Naive thymus-derived CD8-positive, alpha-beta T cell (primary cell): ENCODE measurements around the gene LSAMP. TPM values are rescaled to one million over a fixed set of nuclear protein-coding genes. Genes with fewer than 3 reads are reported as not detected.
"Not testable (repeated sequence)": the region's sequence is repeated elsewhere in the genome, so short reads cannot be mapped to it uniquely, and the experiment has no call there.

ENCODE experiments used
- ATAC-seq, 2 donors: fragments of 150-1000 bp; cut with Tn5 transposase in 1 of 2; sonication (Bioruptor Pico), chemical (Tn5 transposase) in 1 of 2; 1 replicate in 1 of 2; 2 replicates in 1 of 2; pipeline ENCODE4 v1.10.0; 2021; ENCODE audit warnings: mild to moderate bottlenecking in 2 of 2, moderate library complexity in 2 of 2
- POLR2A ChIA-PET: fragments of 350-600 bp; sonication (Branson Sonifier 250); formaldehyde crosslinking; loops from one replicate; lab custom pipeline; 2021; ENCODE audit warnings: antibody characterized with exemption; lab: Charles Lee
- DNase-seq, 10 donors: peaks; one replicate each; pipeline versions ENCODE4 v3.0.0 to v3.0.0-alpha.2; 2020 to 2022
- H3K27ac Mint-ChIP-seq, 10 donors: one replicate each; pipeline ENCODE4 v1.8.0; 2020 to 2022; ENCODE audit warnings: mild to moderate bottlenecking in 10 of 10, mixed read lengths in 10 of 10, moderate library complexity in 4 of 10, inconsistent platforms in 1 of 10
- H3K27me3 Mint-ChIP-seq, 5 donors: one replicate each; pipeline ENCODE4 v1.8.0; 2021 to 2022; ENCODE audit warnings: mixed read lengths in 5 of 5
- H3K36me3 Mint-ChIP-seq, 3 donors: one replicate each; pipeline ENCODE4 v1.8.0; 2020 to 2022; ENCODE audit warnings: mixed read lengths in 3 of 3, mild to moderate bottlenecking in 2 of 3, inconsistent platforms in 1 of 3
- H3K4me1 Mint-ChIP-seq, 4 donors: one replicate each; pipeline ENCODE4 v1.8.0; 2021 to 2022; ENCODE audit warnings: mixed read lengths in 4 of 4
- H3K4me3 Mint-ChIP-seq, 10 donors: one replicate each; pipeline ENCODE4 v1.8.0; 2020 to 2022; ENCODE audit warnings: mild to moderate bottlenecking in 10 of 10, mixed read lengths in 10 of 10, moderate library complexity in 6 of 10, inconsistent platforms in 1 of 10
- H3K9me3 Mint-ChIP-seq, 9 donors: one replicate each; pipeline ENCODE4 v1.8.0; 2020 to 2022; ENCODE audit warnings: mixed read lengths in 9 of 9, mild to moderate bottlenecking in 3 of 9, inconsistent platforms in 1 of 9, moderate library complexity in 1 of 9
- polyA plus RNA-seq, 3 donors: library from polyadenylated mRNA; unstranded; fragments of 300-500 nt; fragmentation: Illumina TruSeq; gene quantifications; one replicate each; pipeline ENCODE4 v1.2.3, GENCODE V29; 2021
- total RNA-seq, 8 experiments: library from RNA in 2 of 8; stranded (reverse) in 2 of 8; gene quantifications; one replicate each; pipeline ENCODE4 v1.2.3 and lab custom pipeline; 2021 to 2026

LSAMP gene
- total and polyA plus RNA-seq, 5 experiments from 2014 or later, result not detected

- DNase-seq, result no peak
- Mint-ChIP-seq H3K27me3 (peaks cover 0 to 3% (median 0%) of the 10 kb centered on the region in 5 donors), H3K36me3 (no peaks in the 10 kb centered on the region), H3K27ac (no peak overlapping the region), H3K9me3 (peaks cover 0 to 9% (median 0%) of the 10 kb centered on the region in 9 donors), H3K4me3 (no peak overlapping the region), H3K4me1 (no peaks in the 10 kb centered on the region)
- POLR2A ChIA-PET, result no interaction called here
- ATAC-seq, result no peak
These were observed 367.7 kb downstream of the LSAMP start for GRCh38 chr3:116077557-116077956.

GRCh38 chr3:116077059-116077458 lies 368.2 kb downstream of the LSAMP start:
- no peak for ATAC-seq
- peaks cover 0 to 3% (median 0%) of the 10 kb centered on the region in 5 donors for H3K27me3 Mint-ChIP-seq
- no peaks in the 10 kb centered on the region for H3K36me3 Mint-ChIP-seq
- POLR2A ChIA-PET, result no interaction called here
- H3K4me1 Mint-ChIP-seq, result no peaks in the 10 kb centered on the region
- H3K9me3 Mint-ChIP-seq, result peaks cover 0 to 9% (median 0%) of the 10 kb centered on the region in 9 donors
- no peak overlapping the region for H3K4me3 Mint-ChIP-seq
- no peak overlapping the region for H3K27ac Mint-ChIP-seq
- DNase-seq, result no peak

GRCh38 chr3:116070516-116071278 lies 374.6 kb downstream of the LSAMP start:
- H3K27ac Mint-ChIP-seq, DNase-seq, ATAC-seq, H3K36me3 Mint-ChIP-seq, H3K9me3 Mint-ChIP-seq, H3K27me3 Mint-ChIP-seq, H3K4me3 Mint-ChIP-seq, H3K4me1 Mint-ChIP-seq, POLR2A ChIA-PET: not testable (repeated sequence)

- H3K4me3 Mint-ChIP-seq, result no peak overlapping the region
- DNase-seq, result no peak
These were observed 375.2 kb downstream of the LSAMP start for GRCh38 chr3:116070061-116070460.

GRCh38 chr3:116069024-116069423 lies 376.3 kb downstream of the LSAMP start:
- no peak for ATAC-seq
- H3K4me3 Mint-ChIP-seq, result no peak overlapping the region
- no peak for DNase-seq
- H3K36me3 Mint-ChIP-seq, result no peaks in the 10 kb centered on the region
- H3K27ac Mint-ChIP-seq, result no peak overlapping the region
- H3K9me3 Mint-ChIP-seq, result peaks cover 0 to 5% (median 0%) of the 10 kb centered on the region in 9 donors
- POLR2A ChIA-PET, result no interaction called here
- H3K4me1 Mint-ChIP-seq, result no peaks in the 10 kb centered on the region
- no peaks in the 10 kb centered on the region for H3K27me3 Mint-ChIP-seq

More at GRCh38 chr3:116070061-116070460, 375.2 kb downstream of the LSAMP start:
- Mint-ChIP-seq H3K27me3 (no peaks in the 10 kb centered on the region), H3K27ac (no peak overlapping the region), H3K9me3 (peaks cover 0 to 5% (median 0%) of the 10 kb centered on the region in 9 donors), H3K36me3 (no peaks in the 10 kb centered on the region), H3K4me1 (no peaks in the 10 kb centered on the region)
- ATAC-seq, result no peak
- POLR2A ChIA-PET, result no interaction called here

- no peak overlapping the region for H3K27ac Mint-ChIP-seq
- no peak for ATAC-seq
These were observed 378.0 kb downstream of the LSAMP start for GRCh38 chr3:116067326-116067725.

GRCh38 chr3:116065501-116065900 lies 379.8 kb downstream of the LSAMP start:
- no peaks in the 10 kb centered on the region for H3K27me3 Mint-ChIP-seq
- H3K27ac Mint-ChIP-seq, result no peak overlapping the region
- ATAC-seq (no peak), DNase-seq (no peak)
- H3K4me1 Mint-ChIP-seq, result no peaks in the 10 kb centered on the region
- H3K36me3 Mint-ChIP-seq, result no peaks in the 10 kb centered on the region
- POLR2A ChIA-PET, result no interaction called here
- no peak overlapping the region for H3K4me3 Mint-ChIP-seq
- peaks cover 0 to 2% (median 0%) of the 10 kb centered on the region in 9 donors for H3K9me3 Mint-ChIP-seq

More at GRCh38 chr3:116067326-116067725, 378.0 kb downstream of the LSAMP start:
- POLR2A ChIA-PET, result no interaction called here
- no peaks in the 10 kb centered on the region for H3K36me3 Mint-ChIP-seq
- H3K4me3 Mint-ChIP-seq, result no peak overlapping the region
- H3K9me3 Mint-ChIP-seq, result peaks cover 0 to 3% (median 0%) of the 10 kb centered on the region in 9 donors
- no peak for DNase-seq
- no peaks in the 10 kb centered on the region for H3K27me3 Mint-ChIP-seq
- no peaks in the 10 kb centered on the region for H3K4me1 Mint-ChIP-seq

GRCh38 chr3:116064646-116065045 lies 380.6 kb downstream of the LSAMP start:
- H3K27ac Mint-ChIP-seq, result no peak overlapping the region
- H3K4me1 Mint-ChIP-seq, result no peaks in the 10 kb centered on the region
- POLR2A ChIA-PET, result no interaction called here
- H3K9me3 Mint-ChIP-seq, result peaks cover 0 to 2% (median 0%) of the 10 kb centered on the region in 9 donors
- no peaks in the 10 kb centered on the region for H3K36me3 Mint-ChIP-seq
- ATAC-seq, result no peak
- no peak for DNase-seq
- H3K4me3 Mint-ChIP-seq, result no peak overlapping the region
- peaks cover 0 to 1% (median 0%) of the 10 kb centered on the region in 5 donors for H3K27me3 Mint-ChIP-seq

GRCh38 chr3:116059421-116060096 lies 385.7 kb downstream of the LSAMP start:
- DNase-seq (no peak), ATAC-seq (no peak)
- no peaks in the 10 kb centered on the region for H3K36me3 Mint-ChIP-seq
- peaks cover 0 to 8% (median 0%) of the 10 kb centered on the region in 9 donors for H3K9me3 Mint-ChIP-seq
- H3K27me3 Mint-ChIP-seq, result peaks cover 0 to 2% (median 0%) of the 10 kb centered on the region in 5 donors
- no peaks in the 10 kb centered on the region for H3K4me1 Mint-ChIP-seq
- no peak overlapping the region for H3K27ac Mint-ChIP-seq
- POLR2A ChIA-PET, result no interaction called here
- H3K4me3 Mint-ChIP-seq, result no peak overlapping the region

- no peaks in the 10 kb centered on the region for H3K36me3 Mint-ChIP-seq
- no peak overlapping the region for H3K4me3 Mint-ChIP-seq
- no peak for DNase-seq
- H3K27ac Mint-ChIP-seq, result no peak overlapping the region
- peaks cover 0 to 8% (median 0%) of the 10 kb centered on the region in 9 donors for H3K9me3 Mint-ChIP-seq
- POLR2A ChIA-PET, result no interaction called here
- peaks cover 0 to 2% (median 0%) of the 10 kb centered on the region in 5 donors for H3K27me3 Mint-ChIP-seq
- no peaks in the 10 kb centered on the region for H3K4me1 Mint-ChIP-seq
- ATAC-seq, result no peak
These were observed 386.4 kb downstream of the LSAMP start for GRCh38 chr3:116058844-116059243.

- Mint-ChIP-seq H3K4me3 (no peak overlapping the region), H3K9me3 (peaks cover 0 to 8% (median 0%) of the 10 kb centered on the region in 9 donors), H3K27ac (no peak overlapping the region), H3K4me1 (no peaks in the 10 kb centered on the region), H3K36me3 (no peaks in the 10 kb centered on the region), H3K27me3 (peaks cover 0 to 2% (median 0%) of the 10 kb centered on the region in 5 donors)
- ATAC-seq (no peak), DNase-seq (no peak)
- POLR2A ChIA-PET, result interaction anchor here (0.5 kb wide), 1 partner anchor 25 kb away, joined by 3 read pairs; no protein-coding TSS in a partner anchor
These were observed 387.8 kb downstream of the LSAMP start for GRCh38 chr3:116057400-116058006.

- DNase-seq (no peak), ATAC-seq (no peak)
- Mint-ChIP-seq H3K27me3 (peaks cover 0 to 3% (median 0%) of the 10 kb centered on the region in 5 donors), H3K4me3 (no peak overlapping the region), H3K9me3 (peaks cover 0 to 9% (median 0%) of the 10 kb centered on the region in 9 donors), H3K27ac (no peak overlapping the region), H3K36me3 (no peaks in the 10 kb centered on the region), H3K4me1 (no peaks in the 10 kb centered on the region)
- POLR2A ChIA-PET, result no interaction called here
These were observed 389.0 kb downstream of the LSAMP start for GRCh38 chr3:116056280-116056679.

GRCh38 chr3:116053017-116053416 lies 392.3 kb downstream of the LSAMP start:
- POLR2A ChIA-PET, result no interaction called here
- Mint-ChIP-seq H3K4me3 (no peak overlapping the region), H3K9me3 (peaks cover 0 to 9% (median 0%) of the 10 kb centered on the region in 9 donors), H3K4me1 (no peaks in the 10 kb centered on the region), H3K27me3 (peaks cover 0 to 3% (median 0%) of the 10 kb centered on the region in 5 donors), H3K27ac (no peak overlapping the region), H3K36me3 (no peaks in the 10 kb centered on the region)
- no peak for ATAC-seq
- DNase-seq, result no peak
